ENCODE data around the gene FNBP1.

Gene FNBP1

GRCh38 chr9:129919277-129919676 is 123.7 kb downstream of the FNBP1 start:
- H3K27ac ChIP-seq, result no peak overlapping the region

GRCh38 chr9:129918296-129918950 is 124.6 kb downstream of the FNBP1 start:
- TF ChIP-seq CTCF (conservative IDR thresholded peaks at IDR 0.05), result no peak
- H3K27ac ChIP-seq, result no peak overlapping the region

More at GRCh38 chr9:129919277-129919676, 123.7 kb downstream of the FNBP1 start:
- no peak for TF ChIP-seq CTCF (conservative IDR thresholded peaks at IDR 0.05)

- TF ChIP-seq CTCF (conservative IDR thresholded peaks at IDR 0.05), result no peak
These were observed 126.3 kb downstream of the FNBP1 start for GRCh38 chr9:129916707-129917106.

GRCh38 chr9:129914051-129914450 is 128.9 kb downstream of the FNBP1 start:
- TF ChIP-seq CTCF (conservative IDR thresholded peaks at IDR 0.05), result no peak
- H3K27ac ChIP-seq, result no peak overlapping the region

More at GRCh38 chr9:129916707-129917106, 126.3 kb downstream of the FNBP1 start:
- no peak overlapping the region for H3K27ac ChIP-seq

- no peak overlapping the region for H3K27ac ChIP-seq
- no peak for TF ChIP-seq CTCF (conservative IDR thresholded peaks at IDR 0.05)
These were observed 132.1 kb downstream of the FNBP1 start for GRCh38 chr9:129910628-129911567.

GRCh38 chr9:129909851-129910250 is 133.1 kb downstream of the FNBP1 start:
- no peak for TF ChIP-seq CTCF (conservative IDR thresholded peaks at IDR 0.05)
- no peak overlapping the region for H3K27ac ChIP-seq

- no peak overlapping the region for H3K27ac ChIP-seq
- TF ChIP-seq CTCF (conservative IDR thresholded peaks at IDR 0.05), result no peak
These were observed 134.1 kb downstream of the FNBP1 start for GRCh38 chr9:129908906-129909305.

Data from VCaP (cell line).